HepG2 (cell line): ENCODE data around the gene POC1A. TPM values are rescaled to one million over a fixed set of nuclear protein-coding genes. Genes with fewer than 3 reads are reported as not detected.

Experiments used
- ATAC-seq: fragments of 200-7000 bp; cut with Tn5 transposase; 3 replicates; pipeline ENCODE4 v1.9.1; 2020; ENCODE audit warnings: mild to moderate bottlenecking, moderate library complexity
- BruUV-seq: library from RNA; stranded (reverse); fragments of 400-500 nt; replicated peaks from 2 replicates; lab custom pipeline; 2021; lab: Mats Ljungman, UMichigan
- CTCF ChIA-PET: fragments of 300-600 bp; formaldehyde crosslinking; extraction: SDS; loops from one replicate; lab custom pipeline; 2021; ENCODE audit warnings: low total read pairs, inconsistent platforms, low intra/inter-chr PET ratio; lab: Yijun Ruan, JAX
- POLR2A ChIA-PET: fragments of 350-600 bp; sonication (Branson Sonifier 250); formaldehyde crosslinking; loops from one replicate; lab custom pipeline; 2020; ENCODE audit warnings: antibody characterized with exemption, inconsistent platforms; lab: Yijun Ruan, JAX
- DNase-seq: peaks from one replicate; pipeline ENCODE4 v3.0.0-alpha.2; 2015; ENCODE audit warnings: low spot score
- FAIRE-seq: peaks from 3 replicates; lab custom pipeline; 2011; peaks lifted over from hg19 to GRCh38; lab: Jason Lieb, UNC
- H2AFZ ChIP-seq: one replicate; pipeline ENCODE4 v1.6.1; 2011; ENCODE audit warnings: low read length, inconsistent platforms
- H3K27ac ChIP-seq: fragments of 300-600 bp; 3 replicates; pipeline ENCODE4 v1.8.0; 2011; ENCODE audit warnings: mixed run types, mild to moderate bottlenecking, mixed read lengths, low read length, inconsistent platforms; ENCODE audit not compliant: insufficient read depth; ENCODE audit errors: extremely low read length
- H3K27me3 ChIP-seq, 2 experiments: fragments of 200-600 bp in 1 of 2; 2 replicates in 1 of 2; 3 replicates in 1 of 2; pipeline versions ENCODE4 v1.6.0 to v1.8.0; 2011; ENCODE audit warnings: low read length in 2 of 2, mild to moderate bottlenecking in 2 of 2, moderate library complexity in 2 of 2, inconsistent platforms in 1 of 2; ENCODE audit not compliant: insufficient read depth in 2 of 2, control insufficient read depth in 1 of 2
- H3K36me3 ChIP-seq, 2 experiments: fragments of 200-600 bp in 1 of 2; replicated peaks in 1 of 2; 2 replicates in 1 of 2; 3 replicates in 1 of 2; pipeline versions ENCODE4 v1.5.1 to v1.8.0; 2011; ENCODE audit warnings: low read length in 2 of 2, inconsistent platforms in 1 of 2; ENCODE audit not compliant: insufficient read depth in 2 of 2, control insufficient read depth in 1 of 2
- H3K4me1 ChIP-seq: 2 replicates; pipeline ENCODE4 v1.5.1; 2012; ENCODE audit warnings: low read length, inconsistent platforms; ENCODE audit not compliant: insufficient read depth
- H3K4me2 ChIP-seq: 2 replicates; pipeline ENCODE4 v1.6.0; 2011; ENCODE audit warnings: low read depth, low read length, inconsistent platforms
- H3K4me3 ChIP-seq, 3 experiments: fragments of 200-600 bp in 1 of 3; sonication (generic), shearing (Covaris generic) in 1 of 3; replicated peaks in 1 of 3; 2 replicates each; pipeline ENCODE4 v1.5.1; 2011 to 2016; ENCODE audit warnings: low read length in 3 of 3, inconsistent platforms in 2 of 3, low read depth in 2 of 3, mild to moderate bottlenecking in 2 of 3, control low read depth in 1 of 3, mixed read lengths in 1 of 3; ENCODE audit not compliant: insufficient read depth in 1 of 3
- H3K79me2 ChIP-seq: one replicate; pipeline ENCODE4 v1.6.1; 2011; ENCODE audit warnings: low read length, inconsistent platforms; ENCODE audit not compliant: insufficient read depth
- H3K9ac ChIP-seq: 2 replicates; pipeline ENCODE4 v1.6.0; 2011; ENCODE audit warnings: mild to moderate bottlenecking, low read depth, low read length, inconsistent platforms; ENCODE audit not compliant: insufficient read depth
- H3K9me3 ChIP-seq: 2 replicates; pipeline ENCODE4 v1.5.1; 2012; ENCODE audit warnings: mild to moderate bottlenecking, low read length
- H4K20me1 ChIP-seq: 2 replicates; pipeline ENCODE4 v1.6.0; 2011; ENCODE audit warnings: inconsistent platforms, mild to moderate bottlenecking, low read length, moderate library complexity; ENCODE audit not compliant: insufficient read depth
- ARID5B ChIP-seq: IDR thresholded peaks from 2 replicates; pipeline ENCODE4 v1.4.0; 2020; ENCODE audit warnings: mild to moderate bottlenecking, missing genetic modification reagents
- ATRX ChIP-seq: sonication (generic); formaldehyde crosslinking; IDR thresholded peaks from 2 replicates; pipeline ENCODE4 v1.4.0; 2020; ENCODE audit warnings: missing genetic modification reagents, borderline replicate concordance
- DMAP1 ChIP-seq: IDR thresholded peaks from 2 replicates; pipeline ENCODE4 v1.6.1; 2016
- ETS1 ChIP-seq: sonication (generic); formaldehyde crosslinking; IDR thresholded peaks from 2 replicates; pipeline ENCODE4 v1.4.0; 2020; ENCODE audit warnings: missing genetic modification reagents
- GMEB1 ChIP-seq: sonication (generic); formaldehyde crosslinking; IDR thresholded peaks from 2 replicates; pipeline ENCODE4 v1.5.1; 2020; ENCODE audit warnings: missing genetic modification reagents, mild to moderate bottlenecking, borderline replicate concordance
- GTF3A ChIP-seq: sonication (generic); formaldehyde crosslinking; conservative IDR thresholded peaks from 2 replicates; pipeline ENCODE4 v1.4.0; 2020; ENCODE audit warnings: mild to moderate bottlenecking, missing genetic modification reagents
- HNRNPH1 ChIP-seq: fragments of 200-400 bp; formaldehyde crosslinking; optimal IDR thresholded peaks from 2 replicates; pipeline ENCODE3; 2017; ENCODE audit warnings: mild to moderate bottlenecking, low read depth, low read length
- LBX2 ChIP-seq: sonication (generic); formaldehyde crosslinking; IDR thresholded peaks from 2 replicates; pipeline ENCODE4 v1.5.0; 2020; ENCODE audit warnings: missing genetic modification reagents, mild to moderate bottlenecking, borderline replicate concordance
- MAFK ChIP-seq, 2 experiments: IDR thresholded peaks in 1 of 2; conservative IDR thresholded peaks in 1 of 2; 2 replicates each; pipeline ENCODE4 v1.6.1; 2011; ENCODE audit warnings: improper control_type of control experiment in 2 of 2, low read length in 2 of 2
- MXD3 ChIP-seq: IDR thresholded peaks from 2 replicates; pipeline ENCODE4 v1.6.1; 2016; ENCODE audit warnings: mild to moderate bottlenecking, missing biosample characterization, missing genetic modification reagents
- RXRA ChIP-seq: sonication (generic); formaldehyde crosslinking; IDR thresholded peaks from 2 replicates; pipeline ENCODE4 v1.5.1; 2020; ENCODE audit warnings: missing genetic modification reagents
- ZKSCAN5 ChIP-seq: sonication (generic); formaldehyde crosslinking; IDR thresholded peaks from 2 replicates; pipeline ENCODE4 v1.5.1; 2020; ENCODE audit warnings: mild to moderate bottlenecking, missing genetic modification reagents
- ZNF138 ChIP-seq: sonication (generic); formaldehyde crosslinking; IDR thresholded peaks from 2 replicates; pipeline ENCODE4 v1.5.0; 2020; ENCODE audit warnings: mild to moderate bottlenecking, low read depth, missing genetic modification reagents
- ZNF20 ChIP-seq: sonication (generic); formaldehyde crosslinking; IDR thresholded peaks from 2 replicates; pipeline ENCODE4 v1.4.0; 2020; ENCODE audit warnings: mild to moderate bottlenecking, moderate library complexity, missing genetic modification reagents
- ZNF382 ChIP-seq: sonication (generic); formaldehyde crosslinking; IDR thresholded peaks from 2 replicates; pipeline ENCODE4 v1.5.0; 2020; ENCODE audit warnings: missing genetic modification reagents, mild to moderate bottlenecking, borderline replicate concordance
- WGBS: methylation state at CpG from one replicate; pipeline ENCODE4 v1.1.6; 2017; ENCODE audit warnings: low lambda C conversion rate; 5-methylcytosine and 5-hydroxymethylcytosine counted together
- in situ Hi-C: cut with HindIII; loops from 2 replicates; pipeline ENCODE4 v1.10.0; 2017; ENCODE audit warnings: low pct_unique_long_range_greater_than_20kb; ENCODE audit not compliant: extremely low pct_ligation_motif_present
- intact Hi-C: fragments of 100-400 bp; cut with micrococcal nuclease; formaldehyde crosslinking; loops from one replicate; pipeline ENCODE4 v1.10.0; 2022; ENCODE audit not compliant: unreplicated experiment
- polyA plus RNA-seq, 8 experiments: library from polyadenylated mRNA; depleted of rRNA in 3 of 8; stranded (reverse) in 7 of 8; unstranded in 1 of 8; fragments of >200 nt; fragmentation: Illumina TruSeq in 4 of 8; extraction: Trizol in 4 of 8; gene quantifications; 2 replicates each; pipeline versions ENCODE4 v1.2.1 to v1.2.3, GENCODE V29; 2011 to 2016; ENCODE audit warnings: low read depth in 4 of 8, missing spikeins in 1 of 8, mixed read lengths in 1 of 8; ENCODE audit not compliant: insufficient read depth in 1 of 8
- total RNA-seq, 5 experiments: library from RNA; depleted of rRNA; stranded (reverse); fragments of >200 nt; fragmentation: Illumina TruSeq; extraction: Trizol; gene quantifications; 2 replicates each; pipeline ENCODE4 v1.2.3, GENCODE V29; 2016; ENCODE audit warnings: low read depth in 1 of 5

Gene POC1A
- total and polyA plus RNA-seq, 2 of the 13 experiments (the other 11 are each of a cell fraction or from before 2014, with no cell fraction given): 14.6 to 20.0 TPM

- Histone ChIP-seq H3K4me2 (no peak overlapping the region), H4K20me1 (no peaks in the 10 kb centered on the region), H3K9ac (no peak overlapping the region), H3K36me3 (peaks cover 19 to 59% of the 10 kb centered on the region in 2 experiments), H3K9me3 (no peaks in the 10 kb centered on the region), H2AFZ (no peak overlapping the region), H3K79me2 (no peaks in the 10 kb centered on the region), H3K4me3 (no peak overlapping the region), H3K4me1 (no peaks in the 10 kb centered on the region), H3K27ac (no peak overlapping the region), H3K27me3 (no peaks in the 10 kb centered on the region; a peak in 1 of 5 replicates)
- no TSS peak for BruUV-seq
- ATAC-seq (no peak), DNase-seq (no peak), FAIRE-seq (no peak)
- TF ChIP-seq ZNF20 (CRISPR knock-in tag) (no peak), LBX2 (no peak), ZKSCAN5 (no peak), ZNF382 (CRISPR knock-in tag) (no peak), ZNF138 (CRISPR knock-in tag) (no peak), MXD3 (no peak), ARID5B (CRISPR knock-in tag) (no peak), RXRA (CRISPR knock-in tag) (no peak), ATRX (CRISPR knock-in tag) (no peak), GTF3A (CRISPR knock-in tag) (no peak), MAFK (conservative IDR thresholded peaks at IDR 0.05 in 1 of 2, IDR thresholded peaks at IDR 0.05 in 1 of 2; ENCODE audit: low read length in 2 of 2) (no peak), GMEB1 (CRISPR knock-in tag) (no peak), ETS1 (CRISPR knock-in tag) (no peak), HNRNPH1 (no peak), DMAP1 (CRISPR knock-in tag) (no peak)
- intact Hi-C loops: no loop called here
- in situ Hi-C loops: no loop called here
- POLR2A ChIA-PET: interaction anchor here (1.3 kb wide), 1 partner anchor 150 kb away, joined by 3 read pairs; the partner anchor contains the start of gene RPL29
- CTCF ChIA-PET: interaction anchor here (4.9 kb wide), 1 partner anchor 144 kb away, joined by 110 read pairs; no protein-coding TSS in a partner anchor
- WGBS: 100% methylated on average over 1 of the region's 1 CpG
Measured at GRCh38 chr3:52146189-52146588, 8.0 kb downstream of the POC1A start.
